HepG2 (cell line): Measurements from ENCODE around the gene BDKRB1. TPM values are rescaled to one million over a fixed set of nuclear protein-coding genes. Genes with fewer than 3 reads are reported as not detected.

Experiments used
- ATAC-seq: fragments of 200-7000 bp; cut with Tn5 transposase; 3 replicates; pipeline ENCODE4 v1.9.1; 2020; ENCODE audit warnings: mild to moderate bottlenecking, moderate library complexity
- BruUV-seq: library from RNA; stranded (reverse); fragments of 400-500 nt; replicated peaks from 2 replicates; lab custom pipeline; 2021; lab: Mats Ljungman, UMichigan
- CTCF ChIA-PET: fragments of 300-600 bp; formaldehyde crosslinking; extraction: SDS; loops from one replicate; lab custom pipeline; 2021; ENCODE audit warnings: low total read pairs, inconsistent platforms, low intra/inter-chr PET ratio; lab: Yijun Ruan, JAX
- POLR2A ChIA-PET: fragments of 350-600 bp; sonication (Branson Sonifier 250); formaldehyde crosslinking; loops from one replicate; lab custom pipeline; 2020; ENCODE audit warnings: antibody characterized with exemption, inconsistent platforms; lab: Yijun Ruan, JAX
- DNase-seq: peaks from one replicate; pipeline ENCODE4 v3.0.0-alpha.2; 2015; ENCODE audit warnings: low spot score
- FAIRE-seq: peaks from 3 replicates; lab custom pipeline; 2011; peaks lifted over from hg19 to GRCh38; lab: Jason Lieb, UNC
- H2AFZ ChIP-seq: one replicate; pipeline ENCODE4 v1.6.1; 2011; ENCODE audit warnings: low read length, inconsistent platforms
- H3K27ac ChIP-seq: fragments of 300-600 bp; 3 replicates; pipeline ENCODE4 v1.8.0; 2011; ENCODE audit warnings: mixed run types, mild to moderate bottlenecking, mixed read lengths, low read length, inconsistent platforms; ENCODE audit not compliant: insufficient read depth; ENCODE audit errors: extremely low read length
- H3K27me3 ChIP-seq, 2 experiments: fragments of 200-600 bp in 1 of 2; 2 replicates in 1 of 2; 3 replicates in 1 of 2; pipeline versions ENCODE4 v1.6.0 to v1.8.0; 2011; ENCODE audit warnings: low read length in 2 of 2, mild to moderate bottlenecking in 2 of 2, moderate library complexity in 2 of 2, inconsistent platforms in 1 of 2; ENCODE audit not compliant: insufficient read depth in 2 of 2, control insufficient read depth in 1 of 2
- H3K36me3 ChIP-seq, 2 experiments: fragments of 200-600 bp in 1 of 2; replicated peaks in 1 of 2; 2 replicates in 1 of 2; 3 replicates in 1 of 2; pipeline versions ENCODE4 v1.5.1 to v1.8.0; 2011; ENCODE audit warnings: low read length in 2 of 2, inconsistent platforms in 1 of 2; ENCODE audit not compliant: insufficient read depth in 2 of 2, control insufficient read depth in 1 of 2
- H3K4me1 ChIP-seq: 2 replicates; pipeline ENCODE4 v1.5.1; 2012; ENCODE audit warnings: low read length, inconsistent platforms; ENCODE audit not compliant: insufficient read depth
- H3K4me2 ChIP-seq: 2 replicates; pipeline ENCODE4 v1.6.0; 2011; ENCODE audit warnings: low read depth, low read length, inconsistent platforms
- H3K4me3 ChIP-seq, 3 experiments: fragments of 200-600 bp in 1 of 3; sonication (generic), shearing (Covaris generic) in 1 of 3; replicated peaks in 1 of 3; 2 replicates each; pipeline ENCODE4 v1.5.1; 2011 to 2016; ENCODE audit warnings: low read length in 3 of 3, inconsistent platforms in 2 of 3, low read depth in 2 of 3, mild to moderate bottlenecking in 2 of 3, control low read depth in 1 of 3, mixed read lengths in 1 of 3; ENCODE audit not compliant: insufficient read depth in 1 of 3
- H3K79me2 ChIP-seq: one replicate; pipeline ENCODE4 v1.6.1; 2011; ENCODE audit warnings: low read length, inconsistent platforms; ENCODE audit not compliant: insufficient read depth
- H3K9ac ChIP-seq: 2 replicates; pipeline ENCODE4 v1.6.0; 2011; ENCODE audit warnings: mild to moderate bottlenecking, low read depth, low read length, inconsistent platforms; ENCODE audit not compliant: insufficient read depth
- H3K9me3 ChIP-seq: 2 replicates; pipeline ENCODE4 v1.5.1; 2012; ENCODE audit warnings: mild to moderate bottlenecking, low read length
- H4K20me1 ChIP-seq: 2 replicates; pipeline ENCODE4 v1.6.0; 2011; ENCODE audit warnings: inconsistent platforms, mild to moderate bottlenecking, low read length, moderate library complexity; ENCODE audit not compliant: insufficient read depth
- ATAD3A ChIP-seq: sonication (generic); formaldehyde crosslinking; IDR thresholded peaks from 2 replicates; pipeline ENCODE4 v1.4.0; 2020; ENCODE audit warnings: missing genetic modification reagents
- GRHL1 ChIP-seq: sonication (generic); formaldehyde crosslinking; conservative IDR thresholded peaks from 2 replicates; pipeline ENCODE4 v1.8.0; 2022; ENCODE audit warnings: missing genetic modification reagents
- HNRNPK ChIP-seq: fragments of 200-400 bp; formaldehyde crosslinking; IDR thresholded peaks from 2 replicates; pipeline ENCODE4 v1.6.1; 2018; ENCODE audit warnings: low read length, low read depth, moderate library complexity, mild to moderate bottlenecking; ENCODE audit not compliant: poor library complexity, severe bottlenecking
- PCBP2 ChIP-seq: fragments of 200-400 bp; formaldehyde crosslinking; optimal IDR thresholded peaks from 2 replicates; pipeline ENCODE3; 2018; ENCODE audit warnings: low read length, low read depth; ENCODE audit not compliant: poor library complexity, severe bottlenecking
- ZBTB33 ChIP-seq: sonication (generic); formaldehyde crosslinking; IDR thresholded peaks from 2 replicates; pipeline ENCODE4 v1.4.0; 2020; ENCODE audit warnings: missing genetic modification reagents
- ZKSCAN8 ChIP-seq: IDR thresholded peaks from 2 replicates; pipeline ENCODE4 v1.6.1; 2016; ENCODE audit warnings: borderline replicate concordance, missing genetic modification reagents, missing compliant biosample characterization
- WGBS: methylation state at CpG from one replicate; pipeline ENCODE4 v1.1.6; 2017; ENCODE audit warnings: low lambda C conversion rate; 5-methylcytosine and 5-hydroxymethylcytosine counted together
- in situ Hi-C: cut with HindIII; loops from 2 replicates; pipeline ENCODE4 v1.10.0; 2017; ENCODE audit warnings: low pct_unique_long_range_greater_than_20kb; ENCODE audit not compliant: extremely low pct_ligation_motif_present
- intact Hi-C: fragments of 100-400 bp; cut with micrococcal nuclease; formaldehyde crosslinking; loops from one replicate; pipeline ENCODE4 v1.10.0; 2022; ENCODE audit not compliant: unreplicated experiment
- polyA plus RNA-seq, 8 experiments: library from polyadenylated mRNA; depleted of rRNA in 3 of 8; stranded (reverse) in 7 of 8; unstranded in 1 of 8; fragments of >200 nt; fragmentation: Illumina TruSeq in 4 of 8; extraction: Trizol in 4 of 8; gene quantifications; 2 replicates each; pipeline versions ENCODE4 v1.2.1 to v1.2.3, GENCODE V29; 2011 to 2016; ENCODE audit warnings: low read depth in 4 of 8, missing spikeins in 1 of 8, mixed read lengths in 1 of 8; ENCODE audit not compliant: insufficient read depth in 1 of 8
- total RNA-seq, 5 experiments: library from RNA; depleted of rRNA; stranded (reverse); fragments of >200 nt; fragmentation: Illumina TruSeq; extraction: Trizol; gene quantifications; 2 replicates each; pipeline ENCODE4 v1.2.3, GENCODE V29; 2016; ENCODE audit warnings: low read depth in 1 of 5

BDKRB1 gene
- total and polyA plus RNA-seq, 2 of the 13 experiments (the other 11 are each of a cell fraction or from before 2014, with no cell fraction given), result 0.05 TPM; not detected in 1

DNA sequence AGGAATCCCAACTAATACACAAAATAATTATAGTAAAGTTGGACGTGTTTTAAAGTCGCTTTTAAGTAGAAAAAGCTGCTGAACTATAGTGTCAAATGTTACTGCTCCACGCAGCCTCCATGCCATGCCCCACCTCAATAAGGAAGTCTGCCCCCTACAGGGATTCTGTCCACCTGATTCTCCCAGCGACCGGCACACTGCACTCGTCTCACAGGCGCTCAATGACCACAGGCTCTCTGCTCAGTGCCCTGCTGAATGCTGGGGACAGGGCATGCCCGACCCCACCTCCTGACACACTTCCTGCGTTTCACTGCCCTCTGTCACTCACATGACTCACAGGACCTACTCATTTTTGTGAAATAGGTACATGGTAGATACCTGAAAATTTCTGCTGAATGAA is 48.9 kb downstream of the BDKRB1 start (continued):
- peak; percentile 48; the same call in 1 of the 2 replicates for TF ChIP-seq ZBTB33 (CRISPR knock-in tag)
- no peak for TF ChIP-seq ATAD3A
- no peak for TF ChIP-seq ZKSCAN8
- TF ChIP-seq PCBP2, result no peak

DNA sequence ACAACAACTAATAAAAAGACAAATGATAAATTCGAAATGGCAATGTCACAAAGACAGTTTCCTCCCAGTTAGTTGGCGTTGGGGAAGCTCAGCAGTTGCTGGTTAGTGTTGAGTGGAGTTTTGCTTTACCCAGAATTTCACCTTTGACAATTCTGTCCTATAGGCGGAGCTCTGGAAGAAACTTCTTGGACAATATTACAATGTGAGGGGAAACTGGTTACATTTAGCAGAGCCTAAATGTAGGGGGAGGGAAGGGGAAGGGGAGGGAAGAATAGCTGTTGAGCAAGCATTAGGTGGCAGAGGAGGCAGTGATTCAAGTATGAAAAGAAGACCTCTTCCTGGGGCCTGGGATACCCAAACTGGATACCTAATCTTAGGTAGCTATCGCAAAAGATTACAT is 51.4 kb downstream of the BDKRB1 start:
- Histone ChIP-seq H3K27me3 (no peaks in the 10 kb centered on the region), H2AFZ (no peak overlapping the region), H3K4me3 (no peak overlapping the region), H3K4me1 (peaks cover 24% of the 10 kb centered on the region), H3K9me3 (no peaks in the 10 kb centered on the region), H3K9ac (no peak overlapping the region), H3K36me3 (peaks cover 7 to 23% of the 10 kb centered on the region in 2 experiments; a peak in 4 of 5 replicates), H3K79me2 (no peaks in the 10 kb centered on the region), H3K4me2 (no peak overlapping the region), H4K20me1 (no peaks in the 10 kb centered on the region), H3K27ac (no peak overlapping the region)
- BruUV-seq, result no TSS peak
- ATAC-seq (no peak; the same call in 2 of the 3 replicates), FAIRE-seq (no peak), DNase-seq (peak; percentile 1)
- 60% methylated on average over 4 of the region's 4 CpGs for WGBS
- CTCF ChIA-PET, result no interaction called here
- intact Hi-C loops, result no loop called here
- in situ Hi-C loops, result no loop called here
- POLR2A ChIA-PET, result no interaction called here
- TF ChIP-seq GRHL1 (no peak), HNRNPK (peak; percentile 67)
